Neutrophil (primary cell): ENCODE data around the gene PLCD1.

Source experiments
- H3K27ac ChIP-seq: fragments of 200-600 bp; sonication (generic); 2 replicates; pipeline ENCODE4 v1.5.1; 2016; ENCODE audit warnings: mild to moderate bottlenecking, moderate library complexity
- H3K27me3 ChIP-seq: fragments of 200-600 bp; sonication (generic); 2 replicates; pipeline ENCODE4 v1.6.0; 2016; ENCODE audit warnings: mild to moderate bottlenecking
- H3K36me3 ChIP-seq: fragments of 200-600 bp; sonication (generic); 2 replicates; pipeline ENCODE4 v1.5.1; 2017
- H3K4me1 ChIP-seq, 2 experiments: fragments of 200-600 bp in 1 of 2; sonication (generic) in 1 of 2; 1 replicate in 1 of 2; 2 replicates in 1 of 2; pipeline versions ENCODE4 v1.5.1 to v1.6.1; 2013 to 2016; ENCODE audit warnings: low read depth in 1 of 2, low read length in 1 of 2, mild to moderate bottlenecking in 1 of 2, moderate library complexity in 1 of 2; ENCODE audit not compliant: control insufficient read depth in 1 of 2, insufficient read depth in 1 of 2
- H3K4me3 ChIP-seq, 2 experiments: fragments of 200-600 bp in 1 of 2; sonication (generic) in 1 of 2; 1 replicate in 1 of 2; 2 replicates in 1 of 2; pipeline ENCODE4 v1.5.1; 2013 to 2016; ENCODE audit warnings: low read depth in 1 of 2, low read length in 1 of 2, mild to moderate bottlenecking in 1 of 2, moderate library complexity in 1 of 2
- H3K9me3 ChIP-seq: fragments of 200-600 bp; sonication (generic); 2 replicates; pipeline ENCODE4 v1.5.1; 2016
- CTCF ChIP-seq: fragments of 200-600 bp; sonication (generic); IDR thresholded peaks from 2 replicates; pipeline ENCODE4 v1.5.1; 2016; ENCODE audit warnings: antibody characterized with exemption

PLCD1 gene

DNA sequence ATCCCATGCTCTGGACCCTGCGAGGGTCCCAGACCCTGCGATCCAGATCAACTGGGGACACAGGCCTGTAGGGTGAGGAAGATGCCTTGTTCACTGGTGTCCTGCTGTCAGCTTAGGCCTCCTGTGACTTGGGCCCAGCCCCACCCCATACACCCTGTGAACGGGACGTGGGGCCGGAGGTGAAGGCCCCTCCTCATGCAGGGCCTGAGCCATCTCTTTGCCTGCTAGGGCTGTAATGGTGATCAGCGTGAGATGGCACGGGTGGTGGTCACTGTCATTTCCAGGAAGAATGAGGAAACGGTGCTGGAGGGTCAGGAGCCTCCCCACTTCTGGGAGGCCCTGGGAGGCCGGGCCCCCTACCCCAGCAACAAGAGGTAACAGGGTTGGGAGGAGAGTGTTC, 26.5 kb downstream of the PLCD1 start:
- no peaks in the 10 kb centered on the region for H3K9me3 ChIP-seq
- H3K36me3 ChIP-seq, result peaks cover 26% of the 10 kb centered on the region
- peaks cover 27 to 29% of the 10 kb centered on the region in 2 experiments for H3K4me1 ChIP-seq
- H3K27ac ChIP-seq, result peak overlapping the region; percentile 52
- no peak overlapping the region for H3K4me3 ChIP-seq
- TF ChIP-seq CTCF, result no peak
- H3K27me3 ChIP-seq, result no peaks in the 10 kb centered on the region

- H3K4me3 ChIP-seq, result no peak overlapping the region
- no peaks in the 10 kb centered on the region for H3K9me3 ChIP-seq
- H3K27me3 ChIP-seq, result no peaks in the 10 kb centered on the region
- no peak for TF ChIP-seq CTCF
- peaks cover 32 to 34% of the 10 kb centered on the region in 2 experiments for H3K4me1 ChIP-seq
- H3K36me3 ChIP-seq, result peaks cover 21% of the 10 kb centered on the region
- H3K27ac ChIP-seq, result no peak overlapping the region
Measured at GRCh38 chr3:38002291-38002876, 27.1 kb downstream of the PLCD1 start.

GRCh38 chr3:38001456-38002081, 27.9 kb downstream of the PLCD1 start:
- peaks cover 40 to 43% of the 10 kb centered on the region in 2 experiments for H3K4me1 ChIP-seq
- no peaks in the 10 kb centered on the region for H3K27me3 ChIP-seq
- TF ChIP-seq CTCF, result no peak
- no peak overlapping the region for H3K27ac ChIP-seq
- no peak overlapping the region for H3K4me3 ChIP-seq
- H3K9me3 ChIP-seq, result no peaks in the 10 kb centered on the region
- H3K36me3 ChIP-seq, result peaks cover 13% of the 10 kb centered on the region

- H3K4me3 ChIP-seq, result no peak overlapping the region
- H3K27me3 ChIP-seq, result no peaks in the 10 kb centered on the region
- H3K9me3 ChIP-seq, result no peaks in the 10 kb centered on the region
- H3K36me3 ChIP-seq, result peaks cover 7% of the 10 kb centered on the region
- H3K27ac ChIP-seq, result no peak overlapping the region
- H3K4me1 ChIP-seq, result peaks cover 40 to 43% of the 10 kb centered on the region in 2 experiments
- TF ChIP-seq CTCF, result no peak
Measured at GRCh38 chr3:38000965-38001455, 28.4 kb downstream of the PLCD1 start.

DNA sequence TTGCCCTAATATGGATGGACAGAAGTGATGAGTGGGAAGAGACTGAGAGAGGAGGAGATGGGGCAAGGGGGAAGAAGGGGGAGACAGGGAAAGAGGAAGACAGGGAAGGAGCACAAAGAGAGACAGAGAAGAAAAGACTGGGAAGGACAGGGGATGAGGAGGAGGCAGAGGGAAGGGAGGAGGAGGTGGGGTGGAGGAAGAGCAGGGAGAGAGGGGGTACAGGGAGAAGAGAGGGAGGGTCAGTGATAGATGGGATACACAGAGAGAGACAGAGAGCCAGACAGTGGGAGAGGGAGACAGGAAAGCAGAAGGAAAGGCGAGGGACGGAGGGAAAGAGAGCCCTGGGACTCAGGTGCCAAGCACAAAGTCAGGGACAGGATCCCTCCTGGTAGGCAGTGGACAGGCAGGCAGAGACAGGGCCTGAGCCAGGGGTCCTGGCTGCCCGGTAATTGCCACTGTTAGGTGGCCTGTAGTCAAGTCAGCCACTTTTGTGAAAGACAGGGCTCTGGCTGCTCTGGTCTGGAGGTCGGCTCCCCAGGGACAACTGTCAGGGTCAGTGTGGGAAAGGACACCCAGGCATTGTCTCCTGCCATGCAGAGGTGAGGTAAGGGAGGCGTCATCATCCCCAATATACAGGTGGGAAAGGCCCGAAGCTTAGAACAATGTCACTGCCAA, 29.1 kb downstream of the PLCD1 start:
- Histone ChIP-seq H3K4me3 (no peak overlapping the region), H3K27ac (peak overlapping the region; percentile 96), H3K27me3 (no peaks in the 10 kb centered on the region), H3K36me3 (peaks cover under 1% of the 10 kb centered on the region), H3K9me3 (no peaks in the 10 kb centered on the region), H3K4me1 (peaks cover 45 to 46% of the 10 kb centered on the region in 2 experiments)
- no peak for TF ChIP-seq CTCF
